GM12878 (cell line): ENCODE data around the gene ASGR1. TPM values are rescaled to one million over a fixed set of nuclear protein-coding genes. Genes with fewer than 3 reads are reported as not detected.

Experiments
- BHLHE40 ChIP-seq, 2 experiments: fragments of 450-650 bp in 1 of 2; IDR thresholded peaks; 2 replicates each; pipeline ENCODE4 v1.6.1; 2011 to 2017; ENCODE audit warnings: low read depth in 2 of 2, borderline replicate concordance in 1 of 2, improper control_type of control experiment in 1 of 2, low read length in 1 of 2, mild to moderate bottlenecking in 1 of 2
- CHD2 ChIP-seq: IDR thresholded peaks from 2 replicates; pipeline ENCODE4 v1.6.1; 2011; ENCODE audit warnings: low read depth, low read length, improper control_type of control experiment, borderline replicate concordance
- CREB1 ChIP-seq: IDR thresholded peaks from 2 replicates; pipeline ENCODE4 v1.6.1; 2012; ENCODE audit warnings: low read depth, mild to moderate bottlenecking, inconsistent platforms
- MXI1 ChIP-seq: fragments of 150-350 bp; IDR thresholded peaks from 2 replicates; pipeline ENCODE4 v1.6.1; 2011; ENCODE audit warnings: low read depth, mild to moderate bottlenecking, inconsistent platforms, low read length, improper control_type of control experiment
- NRF1 ChIP-seq: conservative IDR thresholded peaks from 2 replicates; pipeline ENCODE4 v1.6.1; 2011; ENCODE audit warnings: mild to moderate bottlenecking, low read depth, low read length, improper control_type of control experiment
- POLR2A ChIP-seq: IDR thresholded peaks from 2 replicates; pipeline ENCODE4 v1.6.1; 2011; ENCODE audit warnings: low read depth, mild to moderate bottlenecking, low read length
- SIN3A ChIP-seq: IDR thresholded peaks from 2 replicates; pipeline ENCODE4 v1.6.1; 2012; ENCODE audit warnings: low read depth, low read length, improper control_type of control experiment
- SP1 ChIP-seq: IDR thresholded peaks from one replicate; pipeline ENCODE4 v1.6.1; 2011; ENCODE audit warnings: low read depth, low read length
- SPI1 ChIP-seq: IDR thresholded peaks from 2 replicates; pipeline ENCODE4 v1.6.1; 2011; ENCODE audit warnings: low read depth, mild to moderate bottlenecking, low read length, moderate library complexity, borderline replicate concordance; ENCODE audit not compliant: insufficient read depth
- polyA plus RNA-seq, 11 experiments: library from polyadenylated mRNA; depleted of rRNA in 4 of 11; unstranded in 6 of 11; stranded (reverse) in 5 of 11; fragments of >200 nt; fragmentation: Nextera tagmentation in 4 of 11; fragmentation: Illumina TruSeq in 1 of 11; extraction: Ambion mirVana in 4 of 11; extraction: Trizol in 1 of 11; gene quantifications; 1 replicate in 1 of 11; 2 replicates in 10 of 11; pipeline versions ENCODE4 v1.2.1 to v1.2.3, GENCODE V29; 2011 to 2016; ENCODE audit warnings: inconsistent platforms in 2 of 11, missing spikeins in 2 of 11, low read depth in 1 of 11
- total RNA-seq, 4 experiments: library from RNA; depleted of rRNA in 3 of 4; stranded (reverse); fragments of >200 nt in 3 of 4; fragmentation: Illumina TruSeq in 1 of 4; extraction: Trizol in 1 of 4; gene quantifications; 2 replicates each; pipeline versions ENCODE4 v1.2.1 to v1.2.3, GENCODE V29; 2013 to 2021
- TF ChIP-seq, protein P1 (sequence below): fragments of 450-650 bp; IDR thresholded peaks from 2 replicates; pipeline ENCODE4 v1.6.1; 2016; ENCODE audit warnings: mild to moderate bottlenecking
- TF ChIP-seq, protein P2 (sequence below): fragments of 450-650 bp; IDR thresholded peaks from 2 replicates; pipeline ENCODE4 v1.6.1; 2016; ENCODE audit warnings: mild to moderate bottlenecking, moderate library complexity, borderline replicate concordance
- TF ChIP-seq, protein P3 (sequence below): IDR thresholded peaks from 2 replicates; pipeline ENCODE4 v1.6.1; 2012; ENCODE audit warnings: low read depth, low read length, improper control_type of control experiment
- TF ChIP-seq, protein P4 (sequence below), 3 experiments: IDR thresholded peaks in 2 of 3; conservative IDR thresholded peaks in 1 of 3; 2 replicates each; pipeline ENCODE4 v1.5.1; 2011; ENCODE audit warnings: low read depth in 3 of 3, low read length in 3 of 3, mild to moderate bottlenecking in 3 of 3, control low read depth in 2 of 3, moderate library complexity in 2 of 3, inconsistent platforms in 1 of 3, mixed read lengths in 1 of 3; ENCODE audit not compliant: control insufficient read depth in 2 of 3, insufficient read depth in 1 of 3; ENCODE audit errors: extremely low read depth in 1 of 3
- TF ChIP-seq, protein P5 (sequence below): fragments of 450-650 bp; IDR thresholded peaks from 2 replicates; pipeline ENCODE4 v1.6.1; 2017; ENCODE audit warnings: low read depth, mild to moderate bottlenecking, moderate library complexity
- TF ChIP-seq, protein P6 (sequence below): fragments of 450-650 bp; conservative IDR thresholded peaks from 2 replicates; pipeline ENCODE4 v1.6.1; 2017; ENCODE audit warnings: mild to moderate bottlenecking, moderate library complexity

Gene ASGR1
- total and polyA plus RNA-seq, 10 of the 15 experiments (the other 5 are each of a cell fraction or from before 2014, with no cell fraction given) = 0.06 to 0.34 (median 0.14) TPM; not detected in 6

DNA sequence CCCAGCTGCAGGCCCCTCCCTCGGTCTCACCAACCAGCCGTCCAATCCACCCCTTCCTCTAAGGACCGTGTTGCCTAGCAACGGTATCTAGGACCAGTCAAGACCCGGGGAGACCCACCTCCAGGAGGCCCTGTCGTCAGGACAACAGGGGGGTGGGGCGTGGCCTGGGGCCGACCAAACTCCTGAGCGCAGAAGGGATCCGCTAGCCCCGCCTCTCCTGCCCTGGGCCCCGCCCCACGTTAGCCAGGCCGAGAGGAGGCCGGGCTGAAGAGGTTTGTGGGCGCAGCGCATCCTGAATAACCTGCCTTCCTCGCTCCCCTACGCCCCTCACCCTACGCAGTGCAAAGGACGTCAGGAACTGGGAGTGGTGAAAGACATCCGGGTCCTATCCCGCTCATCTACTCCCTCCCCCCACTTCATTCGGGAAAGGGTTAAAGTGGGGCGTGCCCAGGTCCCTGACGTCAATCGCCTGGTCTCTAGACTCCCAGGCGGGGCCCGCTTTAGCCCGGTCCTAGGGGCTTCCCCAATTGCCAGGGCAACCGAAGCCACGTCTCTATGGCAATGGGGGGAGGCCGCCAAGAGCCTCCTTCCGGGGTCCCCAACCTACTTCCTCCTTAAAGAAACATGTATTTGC is 25.8 kb upstream of the ASGR1 start (continued):
- TF ChIP-seq, protein P1, sequence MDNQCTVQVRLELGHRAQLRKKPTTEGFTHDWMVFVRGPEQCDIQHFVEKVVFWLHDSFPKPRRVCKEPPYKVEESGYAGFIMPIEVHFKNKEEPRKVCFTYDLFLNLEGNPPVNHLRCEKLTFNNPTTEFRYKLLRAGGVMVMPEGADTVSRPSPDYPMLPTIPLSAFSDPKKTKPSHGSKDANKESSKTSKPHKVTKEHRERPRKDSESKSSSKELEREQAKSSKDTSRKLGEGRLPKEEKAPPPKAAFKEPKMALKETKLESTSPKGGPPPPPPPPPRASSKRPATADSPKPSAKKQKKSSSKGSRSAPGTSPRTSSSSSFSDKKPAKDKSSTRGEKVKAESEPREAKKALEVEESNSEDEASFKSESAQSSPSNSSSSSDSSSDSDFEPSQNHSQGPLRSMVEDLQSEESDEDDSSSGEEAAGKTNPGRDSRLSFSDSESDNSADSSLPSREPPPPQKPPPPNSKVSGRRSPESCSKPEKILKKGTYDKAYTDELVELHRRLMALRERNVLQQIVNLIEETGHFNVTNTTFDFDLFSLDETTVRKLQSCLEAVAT = peak; percentile 68; the same call in 1 of the 2 replicates
- TF ChIP-seq MXI1 (peak; percentile 97), CREB1 (peak; percentile 89), NRF1 (no peak), SP1 (peak; percentile 77), BHLHE40 (IDR thresholded peaks at IDR 0.05; ENCODE audit: borderline replicate concordance in 1 of 2, low read depth in 2 of 2, low read length in 1 of 2) (peak; percentile 4 to 21; a peak in 2 of 4 replicates), SPI1 (peak; percentile 22; the same call in 1 of the 2 replicates), SIN3A (peak; percentile 85; the same call in 1 of the 2 replicates), POLR2A (peak; percentile 47; the same call in 1 of the 2 replicates), CHD2 (peak; percentile 76; the same call in 1 of the 2 replicates)
- TF ChIP-seq, protein P2, sequence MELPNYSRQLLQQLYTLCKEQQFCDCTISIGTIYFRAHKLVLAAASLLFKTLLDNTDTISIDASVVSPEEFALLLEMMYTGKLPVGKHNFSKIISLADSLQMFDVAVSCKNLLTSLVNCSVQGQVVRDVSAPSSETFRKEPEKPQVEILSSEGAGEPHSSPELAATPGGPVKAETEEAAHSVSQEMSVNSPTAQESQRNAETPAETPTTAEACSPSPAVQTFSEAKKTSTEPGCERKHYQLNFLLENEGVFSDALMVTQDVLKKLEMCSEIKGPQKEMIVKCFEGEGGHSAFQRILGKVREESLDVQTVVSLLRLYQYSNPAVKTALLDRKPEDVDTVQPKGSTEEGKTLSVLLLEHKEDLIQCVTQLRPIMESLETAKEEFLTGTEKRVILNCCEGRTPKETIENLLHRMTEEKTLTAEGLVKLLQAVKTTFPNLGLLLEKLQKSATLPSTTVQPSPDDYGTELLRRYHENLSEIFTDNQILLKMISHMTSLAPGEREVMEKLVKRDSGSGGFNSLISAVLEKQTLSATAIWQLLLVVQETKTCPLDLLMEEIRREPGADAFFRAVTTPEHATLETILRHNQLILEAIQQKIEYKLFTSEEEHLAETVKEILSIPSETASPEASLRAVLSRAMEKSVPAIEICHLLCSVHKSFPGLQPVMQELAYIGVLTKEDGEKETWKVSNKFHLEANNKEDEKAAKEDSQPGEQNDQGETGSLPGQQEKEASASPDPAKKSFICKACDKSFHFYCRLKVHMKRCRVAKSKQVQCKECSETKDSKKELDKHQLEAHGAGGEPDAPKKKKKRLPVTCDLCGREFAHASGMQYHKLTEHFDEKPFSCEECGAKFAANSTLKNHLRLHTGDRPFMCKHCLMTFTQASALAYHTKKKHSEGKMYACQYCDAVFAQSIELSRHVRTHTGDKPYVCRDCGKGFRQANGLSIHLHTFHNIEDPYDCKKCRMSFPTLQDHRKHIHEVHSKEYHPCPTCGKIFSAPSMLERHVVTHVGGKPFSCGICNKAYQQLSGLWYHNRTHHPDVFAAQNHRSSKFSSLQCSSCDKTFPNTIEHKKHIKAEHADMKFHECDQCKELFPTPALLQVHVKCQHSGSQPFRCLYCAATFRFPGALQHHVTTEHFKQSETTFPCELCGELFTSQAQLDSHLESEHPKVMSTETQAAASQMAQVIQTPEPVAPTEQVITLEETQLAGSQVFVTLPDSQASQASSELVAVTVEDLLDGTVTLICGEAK = peak; percentile 65; the same call in 1 of the 2 replicates
- TF ChIP-seq, protein P3, sequence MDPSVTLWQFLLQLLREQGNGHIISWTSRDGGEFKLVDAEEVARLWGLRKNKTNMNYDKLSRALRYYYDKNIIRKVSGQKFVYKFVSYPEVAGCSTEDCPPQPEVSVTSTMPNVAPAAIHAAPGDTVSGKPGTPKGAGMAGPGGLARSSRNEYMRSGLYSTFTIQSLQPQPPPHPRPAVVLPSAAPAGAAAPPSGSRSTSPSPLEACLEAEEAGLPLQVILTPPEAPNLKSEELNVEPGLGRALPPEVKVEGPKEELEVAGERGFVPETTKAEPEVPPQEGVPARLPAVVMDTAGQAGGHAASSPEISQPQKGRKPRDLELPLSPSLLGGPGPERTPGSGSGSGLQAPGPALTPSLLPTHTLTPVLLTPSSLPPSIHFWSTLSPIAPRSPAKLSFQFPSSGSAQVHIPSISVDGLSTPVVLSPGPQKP = no peak
- TF ChIP-seq, protein P4, sequence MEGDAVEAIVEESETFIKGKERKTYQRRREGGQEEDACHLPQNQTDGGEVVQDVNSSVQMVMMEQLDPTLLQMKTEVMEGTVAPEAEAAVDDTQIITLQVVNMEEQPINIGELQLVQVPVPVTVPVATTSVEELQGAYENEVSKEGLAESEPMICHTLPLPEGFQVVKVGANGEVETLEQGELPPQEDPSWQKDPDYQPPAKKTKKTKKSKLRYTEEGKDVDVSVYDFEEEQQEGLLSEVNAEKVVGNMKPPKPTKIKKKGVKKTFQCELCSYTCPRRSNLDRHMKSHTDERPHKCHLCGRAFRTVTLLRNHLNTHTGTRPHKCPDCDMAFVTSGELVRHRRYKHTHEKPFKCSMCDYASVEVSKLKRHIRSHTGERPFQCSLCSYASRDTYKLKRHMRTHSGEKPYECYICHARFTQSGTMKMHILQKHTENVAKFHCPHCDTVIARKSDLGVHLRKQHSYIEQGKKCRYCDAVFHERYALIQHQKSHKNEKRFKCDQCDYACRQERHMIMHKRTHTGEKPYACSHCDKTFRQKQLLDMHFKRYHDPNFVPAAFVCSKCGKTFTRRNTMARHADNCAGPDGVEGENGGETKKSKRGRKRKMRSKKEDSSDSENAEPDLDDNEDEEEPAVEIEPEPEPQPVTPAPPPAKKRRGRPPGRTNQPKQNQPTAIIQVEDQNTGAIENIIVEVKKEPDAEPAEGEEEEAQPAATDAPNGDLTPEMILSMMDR (IDR thresholded peaks at IDR 0.05 in 2 of 3, conservative IDR thresholded peaks at IDR 0.05 in 1 of 3; ENCODE audit: control insufficient read depth in 2 of 3, extremely low read depth in 1 of 3, insufficient read depth in 1 of 3, low read depth in 3 of 3, low read length in 3 of 3) = no peak
- TF ChIP-seq, protein P5, sequence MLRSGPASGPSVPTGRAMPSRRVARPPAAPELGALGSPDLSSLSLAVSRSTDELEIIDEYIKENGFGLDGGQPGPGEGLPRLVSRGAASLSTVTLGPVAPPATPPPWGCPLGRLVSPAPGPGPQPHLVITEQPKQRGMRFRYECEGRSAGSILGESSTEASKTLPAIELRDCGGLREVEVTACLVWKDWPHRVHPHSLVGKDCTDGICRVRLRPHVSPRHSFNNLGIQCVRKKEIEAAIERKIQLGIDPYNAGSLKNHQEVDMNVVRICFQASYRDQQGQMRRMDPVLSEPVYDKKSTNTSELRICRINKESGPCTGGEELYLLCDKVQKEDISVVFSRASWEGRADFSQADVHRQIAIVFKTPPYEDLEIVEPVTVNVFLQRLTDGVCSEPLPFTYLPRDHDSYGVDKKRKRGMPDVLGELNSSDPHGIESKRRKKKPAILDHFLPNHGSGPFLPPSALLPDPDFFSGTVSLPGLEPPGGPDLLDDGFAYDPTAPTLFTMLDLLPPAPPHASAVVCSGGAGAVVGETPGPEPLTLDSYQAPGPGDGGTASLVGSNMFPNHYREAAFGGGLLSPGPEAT = 0 out of 2 replicates have a peak, but pooled peaks have one; percentile 31
- TF ChIP-seq, protein P6, sequence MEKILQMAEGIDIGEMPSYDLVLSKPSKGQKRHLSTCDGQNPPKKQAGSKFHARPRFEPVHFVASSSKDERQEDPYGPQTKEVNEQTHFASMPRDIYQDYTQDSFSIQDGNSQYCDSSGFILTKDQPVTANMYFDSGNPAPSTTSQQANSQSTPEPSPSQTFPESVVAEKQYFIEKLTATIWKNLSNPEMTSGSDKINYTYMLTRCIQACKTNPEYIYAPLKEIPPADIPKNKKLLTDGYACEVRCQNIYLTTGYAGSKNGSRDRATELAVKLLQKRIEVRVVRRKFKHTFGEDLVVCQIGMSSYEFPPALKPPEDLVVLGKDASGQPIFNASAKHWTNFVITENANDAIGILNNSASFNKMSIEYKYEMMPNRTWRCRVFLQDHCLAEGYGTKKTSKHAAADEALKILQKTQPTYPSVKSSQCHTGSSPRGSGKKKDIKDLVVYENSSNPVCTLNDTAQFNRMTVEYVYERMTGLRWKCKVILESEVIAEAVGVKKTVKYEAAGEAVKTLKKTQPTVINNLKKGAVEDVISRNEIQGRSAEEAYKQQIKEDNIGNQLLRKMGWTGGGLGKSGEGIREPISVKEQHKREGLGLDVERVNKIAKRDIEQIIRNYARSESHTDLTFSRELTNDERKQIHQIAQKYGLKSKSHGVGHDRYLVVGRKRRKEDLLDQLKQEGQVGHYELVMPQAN = no peak
